GM12878 (cell line): Measurements from ENCODE around the gene PROM1. TPM values are rescaled to one million over a fixed set of nuclear protein-coding genes. Genes with fewer than 3 reads are reported as not detected.

ENCODE experiments used
- ATAC-seq: fragments of 200-7000 bp; cut with Tn5 transposase; 3 replicates; pipeline ENCODE4 v1.9.1; 2020; ENCODE audit warnings: mild to moderate bottlenecking, moderate library complexity
- BruUV-seq: library from RNA; stranded (reverse); fragments of 400-500 nt; replicated peaks from 2 replicates; lab custom pipeline; 2021; lab: Mats Ljungman, UMichigan
- CTCF ChIA-PET: fragments of 300-600 bp; sonication (Branson Sonifier 250); formaldehyde crosslinking; extraction: SDS; loops from one replicate; lab custom pipeline; 2021; ENCODE audit warnings: inconsistent platforms; lab: Yijun Ruan, JAX
- POLR2A ChIA-PET: fragments of 350-600 bp; formaldehyde crosslinking; extraction: SDS; loops from one replicate; lab custom pipeline; 2021; ENCODE audit warnings: inconsistent platforms; lab: Charles Lee
- RAD21 ChIA-PET: fragments of 300-600 bp; sonication (Branson Sonifier 250); formaldehyde crosslinking; loops from one replicate; lab custom pipeline; 2023; ENCODE audit warnings: antibody characterized with exemption; ENCODE audit not compliant: unreplicated experiment; lab: Charles Lee
- SMC1A ChIA-PET: fragments of 300-600 bp; sonication (Branson Sonifier 250); formaldehyde crosslinking; loops from one replicate; lab custom pipeline; 2023; ENCODE audit not compliant: unreplicated experiment, uncharacterized antibody; lab: Charles Lee
- DNase-seq: peaks from one replicate; pipeline ENCODE4 v3.0.0-alpha.2; 2011; ENCODE audit warnings: low read depth, low spot score
- FAIRE-seq: peaks from 3 replicates; lab custom pipeline; 2011; peaks lifted over from hg19 to GRCh38; lab: Jason Lieb, UNC
- H2AFZ ChIP-seq: 2 replicates; pipeline ENCODE4 v1.6.0; 2011; ENCODE audit warnings: low read depth, low read length, control low read depth; ENCODE audit not compliant: control insufficient read depth
- H3K27ac ChIP-seq: 2 replicates; pipeline ENCODE4 v1.5.1; 2011; ENCODE audit warnings: control low read depth; ENCODE audit not compliant: control insufficient read depth, insufficient read depth
- H3K27me3 ChIP-seq, 2 experiments: replicated peaks in 1 of 2; 2 replicates each; pipeline versions ENCODE4 v1.6.0 to v1.6.1; 2011; ENCODE audit warnings: low read length in 1 of 2; ENCODE audit not compliant: control insufficient read depth in 2 of 2, insufficient read depth in 2 of 2
- H3K36me3 ChIP-seq, 2 experiments: 2 replicates each; pipeline ENCODE4 v1.5.1; 2011; ENCODE audit warnings: low read length in 1 of 2; ENCODE audit not compliant: control insufficient read depth in 2 of 2, insufficient read depth in 2 of 2
- H3K4me1 ChIP-seq: 2 replicates; pipeline ENCODE4 v1.6.1; 2011; ENCODE audit warnings: mild to moderate bottlenecking, low read length, moderate library complexity, mixed read lengths; ENCODE audit not compliant: control insufficient read depth, insufficient read depth
- H3K4me2 ChIP-seq: 2 replicates; pipeline ENCODE4 v1.6.0; 2011; ENCODE audit warnings: control low read depth; ENCODE audit not compliant: control insufficient read depth, insufficient read depth
- H3K4me3 ChIP-seq: fragments of 200-600 bp; sonication (generic); 2 replicates; pipeline ENCODE4 v1.5.1; 2016
- H3K79me2 ChIP-seq: 2 replicates; pipeline ENCODE4 v1.6.0; 2011; ENCODE audit warnings: low read length; ENCODE audit not compliant: control insufficient read depth, insufficient read depth
- H3K9ac ChIP-seq: 2 replicates; pipeline ENCODE4 v1.8.0; 2011; ENCODE audit warnings: low read length, control low read depth, mixed read lengths; ENCODE audit not compliant: control insufficient read depth, insufficient read depth
- H3K9me3 ChIP-seq: replicated peaks from 3 replicates; pipeline ENCODE4 v1.5.1; 2011; ENCODE audit warnings: mild to moderate bottlenecking, low read length; ENCODE audit not compliant: control insufficient read depth, insufficient read depth
- H4K20me1 ChIP-seq: 2 replicates; pipeline ENCODE4 v1.6.0; 2011; ENCODE audit not compliant: control insufficient read depth, insufficient read depth
- CBX3 ChIP-seq: fragments of 200-600 bp; sonication (generic); IDR thresholded peaks from 2 replicates; pipeline ENCODE4 v1.6.1; 2016; ENCODE audit warnings: low read depth, borderline replicate concordance
- CTCF ChIP-seq, 3 experiments: IDR thresholded peaks in 2 of 3; conservative IDR thresholded peaks in 1 of 3; 2 replicates each; pipeline ENCODE4 v1.5.1; 2011; ENCODE audit warnings: low read depth in 3 of 3, low read length in 3 of 3, mild to moderate bottlenecking in 3 of 3, control low read depth in 2 of 3, moderate library complexity in 2 of 3, inconsistent platforms in 1 of 3, mixed read lengths in 1 of 3; ENCODE audit not compliant: control insufficient read depth in 2 of 3, insufficient read depth in 1 of 3; ENCODE audit errors: extremely low read depth in 1 of 3
- GATAD2B ChIP-seq: fragments of 450-650 bp; conservative IDR thresholded peaks from 2 replicates; pipeline ENCODE4 v1.6.1; 2017; ENCODE audit warnings: low read depth, mild to moderate bottlenecking, moderate library complexity
- NR2C1 ChIP-seq: fragments of 450-650 bp; IDR thresholded peaks from 2 replicates; pipeline ENCODE4 v1.6.1; 2017; ENCODE audit warnings: antibody characterized with exemption, mild to moderate bottlenecking, moderate library complexity
- PAX8 ChIP-seq: fragments of 450-650 bp; IDR thresholded peaks from 2 replicates; pipeline ENCODE4 v1.6.1; 2017; ENCODE audit warnings: mild to moderate bottlenecking, moderate library complexity
- ZBTB40 ChIP-seq: fragments of 450-650 bp; IDR thresholded peaks from 2 replicates; pipeline ENCODE4 v1.6.1; 2016; ENCODE audit warnings: mild to moderate bottlenecking, moderate library complexity, borderline replicate concordance
- WGBS: methylation state at CpG from one replicate; pipeline ENCODE4 v1.1.6; 2016; ENCODE audit warnings: low lambda C conversion rate; ENCODE audit not compliant: insufficient replicate concordance, insufficient coverage; ENCODE audit errors: missing lambda C conversion rate; 5-methylcytosine and 5-hydroxymethylcytosine counted together
- in situ Hi-C: fragments of 300-500 bp; cut with MboI; formaldehyde crosslinking; loops from 9 replicates; pipeline ENCODE4 v1.14.3; 2018; ENCODE audit warnings: mixed read lengths
- intact Hi-C: fragments of 100-400 bp; cut with micrococcal nuclease; formaldehyde crosslinking; loops from one replicate; pipeline ENCODE4 v1.14.2; 2022; ENCODE audit not compliant: unreplicated experiment
- polyA plus RNA-seq, 11 experiments: library from polyadenylated mRNA; depleted of rRNA in 4 of 11; unstranded in 6 of 11; stranded (reverse) in 5 of 11; fragments of >200 nt; fragmentation: Nextera tagmentation in 4 of 11; fragmentation: Illumina TruSeq in 1 of 11; extraction: Ambion mirVana in 4 of 11; extraction: Trizol in 1 of 11; gene quantifications; 1 replicate in 1 of 11; 2 replicates in 10 of 11; pipeline versions ENCODE4 v1.2.1 to v1.2.3, GENCODE V29; 2011 to 2016; ENCODE audit warnings: inconsistent platforms in 2 of 11, missing spikeins in 2 of 11, low read depth in 1 of 11
- total RNA-seq, 4 experiments: library from RNA; depleted of rRNA in 3 of 4; stranded (reverse); fragments of >200 nt in 3 of 4; fragmentation: Illumina TruSeq in 1 of 4; extraction: Trizol in 1 of 4; gene quantifications; 2 replicates each; pipeline versions ENCODE4 v1.2.1 to v1.2.3, GENCODE V29; 2013 to 2021

The PROM1 gene
- total and polyA plus RNA-seq, 10 of the 15 experiments (the other 5 are each of a cell fraction or from before 2014, with no cell fraction given): 0.08 to 0.31 (median 0.18) TPM; not detected in 7

GRCh38 chr4:15918484-15919129 is 165.2 kb downstream of the PROM1 start:
- no peak overlapping the region for H2AFZ ChIP-seq
- no peaks in the 10 kb centered on the region for H3K4me1 ChIP-seq
- no peaks in the 10 kb centered on the region for H3K79me2 ChIP-seq
- in situ Hi-C loops (no loop called here), intact Hi-C loops (no loop called here)
- H3K4me3 ChIP-seq: no peak overlapping the region
- ChIA-PET CTCF (interaction anchor here (0.6 to 1.0 kb wide), 2 partner anchors 15 to 314 kb away, joined by 3 read pairs; no protein-coding TSS in a partner anchor), POLR2A (no interaction called here), SMC1A (no interaction called here), RAD21 (no interaction called here)
- H3K27me3 ChIP-seq: peaks cover 0 to 1% of the 10 kb centered on the region in 2 experiments; a peak in 2 of 4 replicates
- no peaks in the 10 kb centered on the region for H3K9me3 ChIP-seq
- WGBS: 24% methylated on average over 4 of the region's 4 CpGs
- DNase-seq: no peak
- no peaks in the 10 kb centered on the region for H3K36me3 ChIP-seq
- TF ChIP-seq GATAD2B (no peak), CTCF (IDR thresholded peaks at IDR 0.05 in 2 of 3, conservative IDR thresholded peaks at IDR 0.05 in 1 of 3; ENCODE audit: control insufficient read depth in 2 of 3, extremely low read depth in 1 of 3, insufficient read depth in 1 of 3, low read depth in 3 of 3, low read length in 3 of 3) (no peak), PAX8 (no peak), CBX3 (no peak), ZBTB40 (no peak), NR2C1 (no peak)
- H4K20me1 ChIP-seq: no peaks in the 10 kb centered on the region
- no peak for FAIRE-seq
- H3K27ac ChIP-seq: no peak overlapping the region
- H3K9ac ChIP-seq: no peak overlapping the region
- ATAC-seq: no peak
- no peak overlapping the region for H3K4me2 ChIP-seq
- BruUV-seq: no TSS peak

Other genes with a start within 250 kb of the PROM1 start
- not detected in 2 replicates for gene FGFBP1, start 145.3 kb downstream of the PROM1 start, total RNA-seq (2014; rRNA removed)
- gene FGFBP1, start 145.3 kb downstream of the PROM1 start, total RNA-seq (2014; rRNA removed; fragmentation: Illumina TruSeq; extraction: Trizol): 0.09 TPM in 1 of 2 replicates, not detected in the other
- gene FGFBP1, start 145.3 kb downstream of the PROM1 start, total RNA-seq (2021): not detected in 2 replicates
- gene FGFBP1, start 145.3 kb downstream of the PROM1 start, polyA plus RNA-seq (2011; rRNA removed): 0.11 TPM in 1 of 2 replicates, not detected in the other
- gene FGFBP1, start 145.3 kb downstream of the PROM1 start, polyA plus RNA-seq (2014; fragmentation: Illumina TruSeq; extraction: Trizol): not detected in 2 replicates
- under 1 TPM in 1 of 2 experiments, not detected in 1; 0.09 TPM for gene FGFBP1, start 145.3 kb downstream of the PROM1 start, polyA plus RNA-seq (2014; fragmentation: Nextera tagmentation; extraction: Ambion mirVana)
- not detected in 2 replicates for gene FGFBP1, start 145.3 kb downstream of the PROM1 start, polyA plus RNA-seq (2014; rRNA removed)
- not detected for gene FGFBP1, start 145.3 kb downstream of the PROM1 start, polyA plus RNA-seq (2016; fragmentation: Nextera tagmentation; extraction: Ambion mirVana)
- not detected in 2 replicates for gene FGFBP2, start 120.8 kb downstream of the PROM1 start, total RNA-seq (2014; rRNA removed)
- not detected in 2 replicates for gene FGFBP2, start 120.8 kb downstream of the PROM1 start, total RNA-seq (2014; rRNA removed; fragmentation: Illumina TruSeq; extraction: Trizol)
- not detected in 2 replicates for gene FGFBP2, start 120.8 kb downstream of the PROM1 start, total RNA-seq (2021)
- 0.23 and 0.46 TPM in 2 replicates for gene FGFBP2, start 120.8 kb downstream of the PROM1 start, polyA plus RNA-seq (2011; rRNA removed)
- not detected in 2 replicates for gene FGFBP2, start 120.8 kb downstream of the PROM1 start, polyA plus RNA-seq (2014; fragmentation: Illumina TruSeq; extraction: Trizol)
- gene FGFBP2, start 120.8 kb downstream of the PROM1 start, polyA plus RNA-seq (2014; fragmentation: Nextera tagmentation; extraction: Ambion mirVana): not detected
- gene FGFBP2, start 120.8 kb downstream of the PROM1 start, polyA plus RNA-seq (2014; rRNA removed): 0.11 TPM in 1 of 2 replicates, not detected in the other
- gene FGFBP2, start 120.8 kb downstream of the PROM1 start, polyA plus RNA-seq (2016; fragmentation: Nextera tagmentation; extraction: Ambion mirVana): not detected
- gene TAPT1, start 142.4 kb upstream of the PROM1 start, total RNA-seq (2014; rRNA removed): 11.7 and 14.8 TPM in 2 replicates
- gene TAPT1, start 142.4 kb upstream of the PROM1 start, total RNA-seq (2014; rRNA removed; fragmentation: Illumina TruSeq; extraction: Trizol): 13.8 and 16.0 TPM in 2 replicates
- 15.7 and 16.0 TPM in 2 replicates for gene TAPT1, start 142.4 kb upstream of the PROM1 start, total RNA-seq (2021)
- 23.3 and 32.6 TPM in 2 replicates for gene TAPT1, start 142.4 kb upstream of the PROM1 start, polyA plus RNA-seq (2011; rRNA removed)
- gene TAPT1, start 142.4 kb upstream of the PROM1 start, polyA plus RNA-seq (2014; fragmentation: Illumina TruSeq; extraction: Trizol): 12.8 and 13.2 TPM in 2 replicates
- gene TAPT1, start 142.4 kb upstream of the PROM1 start, polyA plus RNA-seq (2014; fragmentation: Nextera tagmentation; extraction: Ambion mirVana): 1 to 10 TPM; 1.2 to 2.3 TPM
- 7.0 and 9.1 TPM in 2 replicates for gene TAPT1, start 142.4 kb upstream of the PROM1 start, polyA plus RNA-seq (2014; rRNA removed)
- 1 to 10 TPM in 1 of 2 experiments, under 1 TPM in 1; 0.91 to 7.4 TPM for gene TAPT1, start 142.4 kb upstream of the PROM1 start, polyA plus RNA-seq (2016; fragmentation: Nextera tagmentation; extraction: Ambion mirVana)